HL-60 (cell line): ENCODE measurements around the gene DOCK7.

Experiments
- GABPA ChIP-seq: IDR thresholded peaks from 2 replicates; pipeline ENCODE4 v1.6.1; 2012; ENCODE audit warnings: low read depth
- POLR2AphosphoS5 ChIP-seq: IDR thresholded peaks from 2 replicates; pipeline ENCODE4 v1.6.1; 2012; ENCODE audit warnings: low read depth
- SPI1 ChIP-seq: IDR thresholded peaks from 2 replicates; pipeline ENCODE4 v1.6.1; 2012; ENCODE audit warnings: low read depth, mild to moderate bottlenecking, borderline replicate concordance
- TF ChIP-seq, protein P1 (sequence below): IDR thresholded peaks from one replicate; pipeline ENCODE4 v1.5.1; 2011; ENCODE audit warnings: low read length, control low read depth, inconsistent platforms; ENCODE audit not compliant: insufficient read depth

DNA sequence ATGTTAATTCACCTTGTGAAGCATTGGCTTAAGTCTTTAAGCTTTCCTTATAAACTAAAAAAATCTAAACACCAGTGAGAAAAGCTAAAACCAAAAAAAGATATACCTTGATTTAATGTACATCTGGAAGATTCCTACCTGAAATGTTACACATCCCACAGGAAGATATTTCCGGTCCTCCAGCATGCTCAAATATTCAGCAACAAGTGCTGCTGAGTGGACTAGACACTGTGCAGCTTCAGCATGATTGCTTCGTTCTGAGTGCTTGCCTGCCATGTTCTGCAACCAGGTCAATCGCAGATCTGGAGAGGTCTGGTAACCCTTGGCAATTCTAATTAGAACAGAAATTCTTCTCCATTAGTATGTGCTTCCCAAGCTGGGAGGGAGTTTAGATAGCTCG, 194.0 kb downstream of the DOCK7 start:
- TF ChIP-seq, protein P1, sequence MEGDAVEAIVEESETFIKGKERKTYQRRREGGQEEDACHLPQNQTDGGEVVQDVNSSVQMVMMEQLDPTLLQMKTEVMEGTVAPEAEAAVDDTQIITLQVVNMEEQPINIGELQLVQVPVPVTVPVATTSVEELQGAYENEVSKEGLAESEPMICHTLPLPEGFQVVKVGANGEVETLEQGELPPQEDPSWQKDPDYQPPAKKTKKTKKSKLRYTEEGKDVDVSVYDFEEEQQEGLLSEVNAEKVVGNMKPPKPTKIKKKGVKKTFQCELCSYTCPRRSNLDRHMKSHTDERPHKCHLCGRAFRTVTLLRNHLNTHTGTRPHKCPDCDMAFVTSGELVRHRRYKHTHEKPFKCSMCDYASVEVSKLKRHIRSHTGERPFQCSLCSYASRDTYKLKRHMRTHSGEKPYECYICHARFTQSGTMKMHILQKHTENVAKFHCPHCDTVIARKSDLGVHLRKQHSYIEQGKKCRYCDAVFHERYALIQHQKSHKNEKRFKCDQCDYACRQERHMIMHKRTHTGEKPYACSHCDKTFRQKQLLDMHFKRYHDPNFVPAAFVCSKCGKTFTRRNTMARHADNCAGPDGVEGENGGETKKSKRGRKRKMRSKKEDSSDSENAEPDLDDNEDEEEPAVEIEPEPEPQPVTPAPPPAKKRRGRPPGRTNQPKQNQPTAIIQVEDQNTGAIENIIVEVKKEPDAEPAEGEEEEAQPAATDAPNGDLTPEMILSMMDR = no peak
- TF ChIP-seq GABPA = no peak
- TF ChIP-seq SPI1 = no peak
- no peak for TF ChIP-seq POLR2AphosphoS5
